ENCODE data around the gene RNF213. TPM values are rescaled to one million over a fixed set of nuclear protein-coding genes. Genes with fewer than 3 reads are reported as not detected.

Gene RNF213
- total and polyA plus RNA-seq, 4 donors = 18.2 to 104 (median 33.5) TPM

DNA sequence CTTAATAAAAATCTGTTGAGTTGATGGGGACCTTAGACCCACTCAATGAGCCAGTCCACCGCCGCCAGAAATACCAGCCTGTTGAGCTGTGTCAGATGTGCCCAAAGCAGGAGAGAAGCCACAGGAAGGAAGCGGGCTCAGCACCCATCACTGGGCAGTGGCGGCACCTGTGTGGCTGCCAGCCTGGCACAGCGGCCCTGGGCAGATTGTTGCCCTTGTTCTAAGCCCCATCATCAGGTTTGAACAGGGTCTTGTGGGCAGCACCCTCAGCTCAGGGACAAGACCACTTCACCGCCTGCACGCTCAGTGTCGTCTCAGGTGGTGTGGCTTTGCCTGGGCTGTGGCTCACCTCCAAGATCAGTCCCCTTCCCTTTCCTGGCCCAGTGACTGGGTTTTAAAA is 163.6 kb downstream of the RNF213 start:
- peaks cover 0 to 3% (median under 1%) of the 10 kb centered on the region in 4 donors for H3K4me1 ChIP-seq (ENCODE audit: control insufficient read depth in 4 of 4, insufficient read depth in 4 of 4, low read length in 3 of 4)
- no peaks in the 10 kb centered on the region for H3K27me3 ChIP-seq (ENCODE audit: control insufficient read depth in 4 of 4, insufficient read depth in 4 of 4, low read length in 3 of 4)
- H3K27ac ChIP-seq (ENCODE audit: low read depth in 1 of 2, low read length in 2 of 2) = no peak overlapping the region
- no peak overlapping the region for H3K9ac ChIP-seq (ENCODE audit: low read depth in 1 of 2, low read length in 2 of 2)
- no peaks in the 10 kb centered on the region for H3K9me3 ChIP-seq (ENCODE audit: control insufficient read depth in 4 of 4, low read length in 3 of 4)
- WGBS = 83% methylated on average over 8 of the region's 8 CpGs
- H3K36me3 ChIP-seq (ENCODE audit: control insufficient read depth in 4 of 4, insufficient read depth in 3 of 4, low read depth in 1 of 4, low read length in 3 of 4) = peaks cover 0 to 5% (median 0%) of the 10 kb centered on the region in 4 donors
- TF ChIP-seq YY1 (IDR thresholded peaks at IDR 0.05) (no peak), EGR1 (IDR thresholded peaks at IDR 0.05; ENCODE audit: low read depth in 2 of 2) (no peak), HNF4A (conservative IDR thresholded peaks at IDR 0.05) (no peak), FOXA2 (IDR thresholded peaks at IDR 0.05) (no peak), FOXA1 (IDR thresholded peaks at IDR 0.05) (no peak), GABPA (IDR thresholded peaks at IDR 0.05 in 1 of 2, conservative IDR thresholded peaks at IDR 0.05 in 1 of 2) (no peak), JUND (IDR thresholded peaks at IDR 0.05) (no peak)
- TF ChIP-seq, protein P1, sequence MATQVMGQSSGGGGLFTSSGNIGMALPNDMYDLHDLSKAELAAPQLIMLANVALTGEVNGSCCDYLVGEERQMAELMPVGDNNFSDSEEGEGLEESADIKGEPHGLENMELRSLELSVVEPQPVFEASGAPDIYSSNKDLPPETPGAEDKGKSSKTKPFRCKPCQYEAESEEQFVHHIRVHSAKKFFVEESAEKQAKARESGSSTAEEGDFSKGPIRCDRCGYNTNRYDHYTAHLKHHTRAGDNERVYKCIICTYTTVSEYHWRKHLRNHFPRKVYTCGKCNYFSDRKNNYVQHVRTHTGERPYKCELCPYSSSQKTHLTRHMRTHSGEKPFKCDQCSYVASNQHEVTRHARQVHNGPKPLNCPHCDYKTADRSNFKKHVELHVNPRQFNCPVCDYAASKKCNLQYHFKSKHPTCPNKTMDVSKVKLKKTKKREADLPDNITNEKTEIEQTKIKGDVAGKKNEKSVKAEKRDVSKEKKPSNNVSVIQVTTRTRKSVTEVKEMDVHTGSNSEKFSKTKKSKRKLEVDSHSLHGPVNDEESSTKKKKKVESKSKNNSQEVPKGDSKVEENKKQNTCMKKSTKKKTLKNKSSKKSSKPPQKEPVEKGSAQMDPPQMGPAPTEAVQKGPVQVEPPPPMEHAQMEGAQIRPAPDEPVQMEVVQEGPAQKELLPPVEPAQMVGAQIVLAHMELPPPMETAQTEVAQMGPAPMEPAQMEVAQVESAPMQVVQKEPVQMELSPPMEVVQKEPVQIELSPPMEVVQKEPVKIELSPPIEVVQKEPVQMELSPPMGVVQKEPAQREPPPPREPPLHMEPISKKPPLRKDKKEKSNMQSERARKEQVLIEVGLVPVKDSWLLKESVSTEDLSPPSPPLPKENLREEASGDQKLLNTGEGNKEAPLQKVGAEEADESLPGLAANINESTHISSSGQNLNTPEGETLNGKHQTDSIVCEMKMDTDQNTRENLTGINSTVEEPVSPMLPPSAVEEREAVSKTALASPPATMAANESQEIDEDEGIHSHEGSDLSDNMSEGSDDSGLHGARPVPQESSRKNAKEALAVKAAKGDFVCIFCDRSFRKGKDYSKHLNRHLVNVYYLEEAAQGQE (IDR thresholded peaks at IDR 0.05) = no peak
- DNase-seq (ENCODE audit: low spot score) = no peak
- no peak overlapping the region for H3K4me3 ChIP-seq (ENCODE audit: low read depth in 1 of 3, low read length in 3 of 3)

DNA sequence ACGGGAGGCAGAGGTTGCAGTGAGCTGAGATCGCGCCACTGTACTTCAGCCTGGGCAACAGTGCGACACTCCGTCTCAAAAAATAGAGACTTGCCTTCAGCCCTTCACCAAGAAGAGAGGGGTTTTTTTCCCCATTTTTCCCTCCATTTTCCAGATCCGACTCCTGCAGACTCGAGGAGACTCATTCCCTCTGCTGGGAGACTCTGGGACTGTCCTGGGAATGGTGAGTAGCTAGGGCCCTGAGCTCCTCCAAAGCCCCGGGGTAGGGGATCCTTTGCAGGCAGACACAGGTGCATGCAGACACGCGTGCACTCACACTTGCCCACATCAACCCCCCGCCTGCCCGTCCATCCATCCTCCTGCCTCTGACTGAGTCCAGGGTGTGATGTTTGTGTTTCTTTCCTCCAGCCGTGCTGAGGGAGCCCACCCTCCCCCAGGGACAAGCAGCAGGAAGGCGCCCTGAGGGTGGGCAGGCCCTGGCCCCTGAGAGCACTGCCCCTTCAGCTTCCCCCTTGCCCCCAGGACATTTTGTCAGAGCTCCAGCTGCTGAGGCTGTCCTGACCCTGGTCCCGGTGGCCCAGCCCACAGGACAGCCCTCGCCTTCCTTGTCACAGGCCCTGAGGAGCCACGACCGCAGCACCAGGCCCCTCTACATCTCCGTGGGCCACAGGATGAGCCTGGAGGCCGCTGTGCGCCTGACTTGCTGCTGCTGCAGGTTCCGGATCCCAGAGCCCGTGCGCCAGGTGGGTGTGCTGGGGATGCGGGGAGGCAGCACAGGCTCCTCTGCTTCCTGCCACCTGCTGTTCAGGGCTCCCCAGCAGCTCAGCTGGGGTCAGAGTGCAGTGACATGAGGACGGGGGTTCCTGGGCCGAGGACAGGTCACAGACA is 164.5 kb downstream of the RNF213 start:
- Histone ChIP-seq H3K36me3 (ENCODE audit: control insufficient read depth in 4 of 4, insufficient read depth in 3 of 4, low read depth in 1 of 4, low read length in 3 of 4) (peaks cover 0 to 2% (median 0%) of the 10 kb centered on the region in 4 donors), H3K27me3 (ENCODE audit: control insufficient read depth in 4 of 4, insufficient read depth in 4 of 4, low read length in 3 of 4) (no peaks in the 10 kb centered on the region), H3K4me1 (ENCODE audit: control insufficient read depth in 4 of 4, insufficient read depth in 4 of 4, low read length in 3 of 4) (peaks cover 0 to 3% (median under 1%) of the 10 kb centered on the region in 4 donors), H3K27ac (ENCODE audit: low read depth in 1 of 2, low read length in 2 of 2) (no peak overlapping the region), H3K9me3 (ENCODE audit: control insufficient read depth in 4 of 4, low read length in 3 of 4) (no peaks in the 10 kb centered on the region), H3K9ac (ENCODE audit: low read depth in 1 of 2, low read length in 2 of 2) (no peak overlapping the region), H3K4me3 (ENCODE audit: low read depth in 1 of 3, low read length in 3 of 3) (no peak overlapping the region)
- no peak for DNase-seq (ENCODE audit: low spot score)
- TF ChIP-seq FOXA2 (IDR thresholded peaks at IDR 0.05) (no peak), JUND (IDR thresholded peaks at IDR 0.05) (no peak), TAF1 (conservative IDR thresholded peaks at IDR 0.05) (no peak), RXRA (IDR thresholded peaks at IDR 0.05) (no peak), EGR1 (IDR thresholded peaks at IDR 0.05; ENCODE audit: low read depth in 2 of 2) (no peak)
- TF ChIP-seq, protein P2, sequence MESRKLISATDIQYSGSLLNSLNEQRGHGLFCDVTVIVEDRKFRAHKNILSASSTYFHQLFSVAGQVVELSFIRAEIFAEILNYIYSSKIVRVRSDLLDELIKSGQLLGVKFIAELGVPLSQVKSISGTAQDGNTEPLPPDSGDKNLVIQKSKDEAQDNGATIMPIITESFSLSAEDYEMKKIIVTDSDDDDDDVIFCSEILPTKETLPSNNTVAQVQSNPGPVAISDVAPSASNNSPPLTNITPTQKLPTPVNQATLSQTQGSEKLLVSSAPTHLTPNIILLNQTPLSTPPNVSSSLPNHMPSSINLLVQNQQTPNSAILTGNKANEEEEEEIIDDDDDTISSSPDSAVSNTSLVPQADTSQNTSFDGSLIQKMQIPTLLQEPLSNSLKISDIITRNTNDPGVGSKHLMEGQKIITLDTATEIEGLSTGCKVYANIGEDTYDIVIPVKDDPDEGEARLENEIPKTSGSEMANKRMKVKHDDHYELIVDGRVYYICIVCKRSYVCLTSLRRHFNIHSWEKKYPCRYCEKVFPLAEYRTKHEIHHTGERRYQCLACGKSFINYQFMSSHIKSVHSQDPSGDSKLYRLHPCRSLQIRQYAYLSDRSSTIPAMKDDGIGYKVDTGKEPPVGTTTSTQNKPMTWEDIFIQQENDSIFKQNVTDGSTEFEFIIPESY (IDR thresholded peaks at IDR 0.05) = no peak
- 85% methylated on average over 27 of the region's 27 CpGs for WGBS

Measured in liver (tissue), 9 donors.